ENCODE results near the gene CXCL5. TPM values are rescaled to one million over a fixed set of nuclear protein-coding genes. Genes with fewer than 3 reads are reported as not detected.

Gene CXCL5
- total and polyA plus RNA-seq, 2 donors (not counting 3 experiments of a cell fraction or from before 2014, with no cell fraction given), result 0.33 to 0.40 TPM

DNA sequence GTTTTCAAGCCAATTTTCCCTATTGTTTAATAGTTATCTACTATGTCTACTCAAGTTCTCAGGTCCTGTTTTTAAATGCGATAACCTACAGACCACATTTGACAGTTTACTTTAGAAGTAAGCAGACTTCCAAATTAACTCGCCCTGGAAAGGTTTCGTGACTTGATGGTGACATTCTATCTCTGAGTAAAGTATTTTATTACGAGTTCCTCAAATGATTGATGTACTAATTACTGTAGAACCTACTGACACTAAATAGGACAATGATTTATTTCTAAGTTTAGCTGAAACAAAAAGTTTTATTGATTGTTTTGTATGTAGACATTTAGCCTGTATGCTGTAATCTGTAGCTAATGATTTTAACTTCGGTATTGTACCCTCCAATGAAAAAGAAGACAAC lies 8.5 kb downstream of the CXCL5 start:
- FAIRE-seq (no peak), DNase-seq (ENCODE audit: low read depth, low spot score) (no peak)
- no peaks in the 10 kb centered on the region for H3K9me1 ChIP-seq (replicated peaks; ENCODE audit: control insufficient read depth, extremely low read depth, insufficient read depth, low read length)
- no peak overlapping the region for H3K9ac ChIP-seq (replicated peaks; ENCODE audit: extremely low read depth, insufficient read depth, low read length)
- H3K4me1 ChIP-seq (ENCODE audit: control insufficient read depth, extremely low read depth, insufficient read depth, low read length), result no peaks in the 10 kb centered on the region
- no peaks in the 10 kb centered on the region for H3K27me3 ChIP-seq (ENCODE audit: control insufficient read depth in 2 of 2, insufficient read depth in 2 of 2, low read length in 2 of 2)
- H4K20me1 ChIP-seq (replicated peaks; ENCODE audit: control insufficient read depth, extremely low read depth, insufficient read depth, low read length), result no peaks in the 10 kb centered on the region
- no peak overlapping the region for H3K4me2 ChIP-seq (ENCODE audit: insufficient read depth, low read length)
- H3K4me3 ChIP-seq (replicated peaks in 1 of 3; ENCODE audit: insufficient read depth in 1 of 3, low read depth in 1 of 3, low read length in 3 of 3), result no peak overlapping the region
- H2AFZ ChIP-seq (ENCODE audit: low read depth, low read length), result no peak overlapping the region
- BruUV-seq (replicated peaks), result no TSS peak
- no peaks in the 10 kb centered on the region for H3K79me2 ChIP-seq (ENCODE audit: control insufficient read depth, insufficient read depth, low read length)
- no peaks in the 10 kb centered on the region for H3K9me3 ChIP-seq (replicated peaks; ENCODE audit: control insufficient read depth, insufficient read depth, low read length)
- H3K27ac ChIP-seq (ENCODE audit: insufficient read depth, low read depth, low read length), result no peak overlapping the region
- CTCF ChIA-PET, result interaction anchor here (0.7 to 1.4 kb wide), 3 partner anchors 20 to 396 kb away, joined by 3 read pairs; no protein-coding TSS in a partner anchor
- dilution Hi-C loops (cut with MboI; ENCODE audit: extremely low pct_ligation_motif_present, low sequenced_read_pairs), result no loop called here
- POLR2A ChIA-PET, result no interaction called here
- TF ChIP-seq MYC (IDR thresholded peaks at IDR 0.05; ENCODE audit: low read depth, low read length) (no peak), EZH2 (IDR thresholded peaks at IDR 0.05; ENCODE audit: borderline replicate concordance, low read depth, low read length, severe bottlenecking) (no peak), JUN (IDR thresholded peaks at IDR 0.05; ENCODE audit: borderline replicate concordance, insufficient read depth, insufficient read length, low read depth) (no peak), FOS (IDR thresholded peaks at IDR 0.05; ENCODE audit: borderline replicate concordance, insufficient read depth, low read length) (no peak), GATA2 (IDR thresholded peaks at IDR 0.05; ENCODE audit: insufficient read depth, insufficient read length, low read depth, low read length) (no peak), POLR2AphosphoS5 (IDR thresholded peaks at IDR 0.05; ENCODE audit: insufficient read depth, low read depth, low read length) (no peak), POLR2A (IDR thresholded peaks at IDR 0.05; ENCODE audit: low read depth, low read length) (no peak)
- TF ChIP-seq, protein P1, sequence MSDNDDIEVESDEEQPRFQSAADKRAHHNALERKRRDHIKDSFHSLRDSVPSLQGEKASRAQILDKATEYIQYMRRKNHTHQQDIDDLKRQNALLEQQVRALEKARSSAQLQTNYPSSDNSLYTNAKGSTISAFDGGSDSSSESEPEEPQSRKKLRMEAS (IDR thresholded peaks at IDR 0.05; ENCODE audit: insufficient read depth, insufficient read length), result no peak
- TF ChIP-seq, protein P2, sequence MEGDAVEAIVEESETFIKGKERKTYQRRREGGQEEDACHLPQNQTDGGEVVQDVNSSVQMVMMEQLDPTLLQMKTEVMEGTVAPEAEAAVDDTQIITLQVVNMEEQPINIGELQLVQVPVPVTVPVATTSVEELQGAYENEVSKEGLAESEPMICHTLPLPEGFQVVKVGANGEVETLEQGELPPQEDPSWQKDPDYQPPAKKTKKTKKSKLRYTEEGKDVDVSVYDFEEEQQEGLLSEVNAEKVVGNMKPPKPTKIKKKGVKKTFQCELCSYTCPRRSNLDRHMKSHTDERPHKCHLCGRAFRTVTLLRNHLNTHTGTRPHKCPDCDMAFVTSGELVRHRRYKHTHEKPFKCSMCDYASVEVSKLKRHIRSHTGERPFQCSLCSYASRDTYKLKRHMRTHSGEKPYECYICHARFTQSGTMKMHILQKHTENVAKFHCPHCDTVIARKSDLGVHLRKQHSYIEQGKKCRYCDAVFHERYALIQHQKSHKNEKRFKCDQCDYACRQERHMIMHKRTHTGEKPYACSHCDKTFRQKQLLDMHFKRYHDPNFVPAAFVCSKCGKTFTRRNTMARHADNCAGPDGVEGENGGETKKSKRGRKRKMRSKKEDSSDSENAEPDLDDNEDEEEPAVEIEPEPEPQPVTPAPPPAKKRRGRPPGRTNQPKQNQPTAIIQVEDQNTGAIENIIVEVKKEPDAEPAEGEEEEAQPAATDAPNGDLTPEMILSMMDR (IDR thresholded peaks at IDR 0.05; ENCODE audit: extremely low read depth in 1 of 2, insufficient read depth in 1 of 2, low read depth in 1 of 2, low read length in 2 of 2), result no peak
- intact Hi-C loops (cut with micrococcal nuclease), result no loop called here
- no peaks in the 10 kb centered on the region for H3K36me3 ChIP-seq (ENCODE audit: control insufficient read depth in 2 of 2, extremely low read depth in 1 of 2, insufficient read depth in 2 of 2, low read length in 2 of 2)
